Endothelial cell of umbilical vein (primary cell): Measurements from ENCODE around the gene TMEM131. TPM values are rescaled to one million over a fixed set of nuclear protein-coding genes. Genes with fewer than 3 reads are reported as not detected.

Experiments
- BruUV-seq: library from RNA; stranded (reverse); fragments of 400-500 nt; replicated peaks from 2 replicates; lab custom pipeline; 2021; lab: Mats Ljungman, UMichigan
- CTCF ChIA-PET: fragments of 300-600, 350-600 bp; sonication (Branson Sonifier 250); formaldehyde crosslinking; loops from one replicate; lab custom pipeline; 2021; ENCODE audit warnings: antibody characterized with exemption, inconsistent platforms; lab: Charles Lee
- POLR2A ChIA-PET: fragments of 300-600, 350-600 bp; sonication (Branson Sonifier 250); formaldehyde crosslinking; loops from one replicate; lab custom pipeline; 2021; ENCODE audit warnings: antibody characterized with exemption, inconsistent platforms; lab: Charles Lee
- DNase-seq: peaks from one replicate; pipeline ENCODE4 v3.0.0-alpha.2; 2011; ENCODE audit warnings: low read depth, low spot score
- FAIRE-seq: peaks from 2 replicates; lab custom pipeline; 2011; peaks lifted over from hg19 to GRCh38; lab: Jason Lieb, UNC
- H2AFZ ChIP-seq: 2 replicates; pipeline ENCODE4 v1.6.0; 2012; ENCODE audit warnings: low read depth, low read length, control low read depth, inconsistent platforms
- H3K27ac ChIP-seq: 2 replicates; pipeline ENCODE4 v1.5.1; 2011; ENCODE audit warnings: low read depth, mild to moderate bottlenecking, control low read depth, low read length, moderate library complexity; ENCODE audit not compliant: insufficient read depth
- H3K27me3 ChIP-seq, 2 experiments: 2 replicates each; pipeline versions ENCODE4 v1.6.0 to v1.6.1; 2011; ENCODE audit warnings: low read length in 2 of 2, mixed read lengths in 1 of 2; ENCODE audit not compliant: control insufficient read depth in 2 of 2, insufficient read depth in 2 of 2
- H3K36me3 ChIP-seq, 2 experiments: 2 replicates in 1 of 2; 3 replicates in 1 of 2; pipeline ENCODE4 v1.5.1; 2011; ENCODE audit warnings: low read length in 2 of 2, mild to moderate bottlenecking in 1 of 2, moderate library complexity in 1 of 2; ENCODE audit not compliant: control insufficient read depth in 2 of 2, insufficient read depth in 2 of 2; ENCODE audit errors: extremely low read depth in 1 of 2
- H3K4me1 ChIP-seq: 3 replicates; pipeline ENCODE4 v1.5.1; 2011; ENCODE audit warnings: mild to moderate bottlenecking, low read length; ENCODE audit not compliant: control insufficient read depth, insufficient read depth; ENCODE audit errors: extremely low read depth
- H3K4me2 ChIP-seq: 2 replicates; pipeline ENCODE4 v1.6.1; 2011; ENCODE audit warnings: low read length, control low read depth, mixed read lengths; ENCODE audit not compliant: insufficient read depth
- H3K4me3 ChIP-seq, 3 experiments: fragments of 200-600 bp in 1 of 3; sonication (generic), shearing (Covaris generic) in 1 of 3; replicated peaks in 1 of 3; 2 replicates each; pipeline ENCODE4 v1.5.1; 2011 to 2016; ENCODE audit warnings: control low read depth in 3 of 3, low read length in 3 of 3, mild to moderate bottlenecking in 2 of 3, inconsistent platforms in 1 of 3, low read depth in 1 of 3, moderate library complexity in 1 of 3; ENCODE audit not compliant: insufficient read depth in 1 of 3
- H3K79me2 ChIP-seq: 2 replicates; pipeline ENCODE4 v1.6.0; 2012; ENCODE audit warnings: low read length, inconsistent platforms; ENCODE audit not compliant: control insufficient read depth, insufficient read depth
- H3K9ac ChIP-seq: replicated peaks from 2 replicates; pipeline ENCODE3; 2011; ENCODE audit warnings: low read length, control low read depth; ENCODE audit not compliant: insufficient read depth; ENCODE audit errors: extremely low read depth
- H3K9me1 ChIP-seq: replicated peaks from 3 replicates; pipeline ENCODE4 v1.6.0; 2011; ENCODE audit warnings: mild to moderate bottlenecking, low read length; ENCODE audit not compliant: control insufficient read depth, insufficient read depth; ENCODE audit errors: extremely low read depth
- H3K9me3 ChIP-seq: replicated peaks from 2 replicates; pipeline ENCODE4 v1.5.1; 2012; ENCODE audit warnings: low read length, inconsistent platforms; ENCODE audit not compliant: control insufficient read depth, insufficient read depth
- H4K20me1 ChIP-seq: replicated peaks from 2 replicates; pipeline ENCODE3; 2011; ENCODE audit warnings: mild to moderate bottlenecking, low read length; ENCODE audit not compliant: control insufficient read depth, insufficient read depth; ENCODE audit errors: extremely low read depth
- CTCF ChIP-seq, 2 donors: IDR thresholded peaks; 1 replicate in 1 of 2; 2 replicates in 1 of 2; pipeline ENCODE4 v1.5.1; 2011; ENCODE audit warnings: low read length in 2 of 2, mild to moderate bottlenecking in 2 of 2, moderate library complexity in 2 of 2, control low read depth in 1 of 2, inconsistent platforms in 1 of 2, low read depth in 1 of 2; ENCODE audit not compliant: insufficient read depth in 1 of 2; ENCODE audit errors: extremely low read depth in 1 of 2
- EZH2 ChIP-seq: IDR thresholded peaks from 2 replicates; pipeline ENCODE4 v1.6.1; 2012; ENCODE audit warnings: borderline replicate concordance, low read depth, mild to moderate bottlenecking, moderate library complexity, low read length, inconsistent platforms; ENCODE audit not compliant: severe bottlenecking
- FOS ChIP-seq: IDR thresholded peaks from 2 replicates; pipeline ENCODE4 v1.6.1; 2011; ENCODE audit warnings: mild to moderate bottlenecking, low read length, moderate library complexity, borderline replicate concordance; ENCODE audit not compliant: insufficient read depth
- GATA2 ChIP-seq: IDR thresholded peaks from 2 replicates; pipeline ENCODE4 v1.7.0; 2011; ENCODE audit warnings: low read depth, mild to moderate bottlenecking, moderate library complexity, mixed read lengths, low read length; ENCODE audit not compliant: insufficient read length, insufficient read depth
- JUN ChIP-seq: IDR thresholded peaks from 2 replicates; pipeline ENCODE4 v1.6.1; 2011; ENCODE audit warnings: borderline replicate concordance, low read depth; ENCODE audit not compliant: insufficient read length, insufficient read depth
- MAX ChIP-seq: IDR thresholded peaks from 2 replicates; pipeline ENCODE4 v1.6.1; 2011; ENCODE audit not compliant: insufficient read depth, insufficient read length
- MYC ChIP-seq: IDR thresholded peaks from one replicate; pipeline ENCODE4 v1.6.1; 2011; ENCODE audit warnings: mild to moderate bottlenecking, low read depth, low read length
- POLR2A ChIP-seq: IDR thresholded peaks from 2 replicates; pipeline ENCODE4 v1.6.1; 2012; ENCODE audit warnings: low read depth, mild to moderate bottlenecking, control low read depth, low read length
- POLR2AphosphoS5 ChIP-seq: IDR thresholded peaks from 2 replicates; pipeline ENCODE4 v1.6.1; 2012; ENCODE audit warnings: low read depth, mild to moderate bottlenecking, control low read depth, low read length, moderate library complexity; ENCODE audit not compliant: insufficient read depth
- dilution Hi-C: fragments of 300-500 bp; cut with MboI; formaldehyde crosslinking; loops from one replicate; pipeline ENCODE4 v1.15.0; 2019; ENCODE audit warnings: low sequenced_read_pairs; ENCODE audit not compliant: extremely low pct_ligation_motif_present
- intact Hi-C: fragments of 100-400 bp; cut with micrococcal nuclease; formaldehyde crosslinking; loops from one replicate; pipeline ENCODE4 v1.10.0; 2022
- polyA plus RNA-seq, 4 experiments: library from polyadenylated mRNA; depleted of rRNA in 3 of 4; stranded (reverse) in 3 of 4; unstranded in 1 of 4; fragments of >200 nt; gene quantifications; 2 replicates each; pipeline versions ENCODE4 v1.2.1 to v1.2.3, GENCODE V29; 2011 to 2012; ENCODE audit warnings: missing spikeins in 1 of 4
- total RNA-seq: library from RNA; stranded (reverse); gene quantifications from 2 replicates; pipeline ENCODE4 v1.2.3, GENCODE V29; 2021

The TMEM131 gene
- total and polyA plus RNA-seq, 2 donors (not counting 3 experiments of a cell fraction or from before 2014, with no cell fraction given) = 12.2 to 28.6 TPM

GRCh38 chr2:97742381-97742847 is 253.3 kb downstream of the TMEM131 start:
- DNase-seq = peak; percentile 22
- no peaks in the 10 kb centered on the region for H3K9me3 ChIP-seq
- intact Hi-C loops (no loop called here), dilution Hi-C loops (no loop called here)
- no peaks in the 10 kb centered on the region for H4K20me1 ChIP-seq
- H3K79me2 ChIP-seq = no peaks in the 10 kb centered on the region
- H3K9ac ChIP-seq = no peak overlapping the region
- FAIRE-seq = no peak
- ChIA-PET CTCF (interaction anchor here (0.9 to 3.3 kb wide), 8 partner anchors 11 to 643 kb away, joined by 3 to 39 read pairs (median 8); no protein-coding TSS in a partner anchor), POLR2A (no interaction called here)
- H3K27ac ChIP-seq = no peak overlapping the region
- no peak overlapping the region for H2AFZ ChIP-seq
- H3K27me3 ChIP-seq = no peaks in the 10 kb centered on the region
- peaks cover 7% of the 10 kb centered on the region for H3K4me1 ChIP-seq
- H3K4me2 ChIP-seq = peak overlapping the region; percentile 16
- TF ChIP-seq POLR2AphosphoS5 = peak; percentile 20
- TF ChIP-seq JUN = no peak
- no TSS peak for BruUV-seq
- no peaks in the 10 kb centered on the region for H3K36me3 ChIP-seq
- no peak overlapping the region for H3K4me3 ChIP-seq
- no peaks in the 10 kb centered on the region for H3K9me1 ChIP-seq

GRCh38 chr2:97741686-97742085 is 254.1 kb downstream of the TMEM131 start:
- Histone ChIP-seq H3K36me3 (no peaks in the 10 kb centered on the region), H3K27ac (no peak overlapping the region), H3K4me1 (peaks cover 7% of the 10 kb centered on the region), H3K9ac (no peak overlapping the region), H3K79me2 (no peaks in the 10 kb centered on the region), H3K27me3 (no peaks in the 10 kb centered on the region), H2AFZ (no peak overlapping the region), H3K9me1 (no peaks in the 10 kb centered on the region), H3K9me3 (no peaks in the 10 kb centered on the region), H3K4me3 (no peak overlapping the region), H4K20me1 (no peaks in the 10 kb centered on the region), H3K4me2 (no peak overlapping the region)
- FAIRE-seq (no peak), DNase-seq (no peak)
- CTCF ChIA-PET = interaction anchor here (0.8 to 3.3 kb wide), 17 partner anchors 10 to 644 kb away, joined by 3 to 39 read pairs (median 5); no protein-coding TSS in a partner anchor
- dilution Hi-C loops = no loop called here
- intact Hi-C loops = no loop called here
- TF ChIP-seq POLR2A (no peak), JUN (no peak), MAX (no peak), POLR2AphosphoS5 (no peak), FOS (no peak), EZH2 (no peak), CTCF (IDR thresholded peaks at IDR 0.05; ENCODE audit: extremely low read depth in 1 of 2, insufficient read depth in 1 of 2, low read depth in 1 of 2, low read length in 2 of 2) (no peak), MYC (no peak), GATA2 (no peak)
- BruUV-seq = no TSS peak
- POLR2A ChIA-PET = no interaction called here
